Hematopoietic multipotent progenitor cell treated with erythropoietin and hydrocortisone succinate and interleukin-3 and kit ligand, for 8 days (in vitro differentiated cells): Measurements from ENCODE around the gene SYNE3.

Source experiments
- DNase-seq: peaks from one replicate; pipeline ENCODE4 v3.0.0-alpha.2; 2015

Gene SYNE3

DNA sequence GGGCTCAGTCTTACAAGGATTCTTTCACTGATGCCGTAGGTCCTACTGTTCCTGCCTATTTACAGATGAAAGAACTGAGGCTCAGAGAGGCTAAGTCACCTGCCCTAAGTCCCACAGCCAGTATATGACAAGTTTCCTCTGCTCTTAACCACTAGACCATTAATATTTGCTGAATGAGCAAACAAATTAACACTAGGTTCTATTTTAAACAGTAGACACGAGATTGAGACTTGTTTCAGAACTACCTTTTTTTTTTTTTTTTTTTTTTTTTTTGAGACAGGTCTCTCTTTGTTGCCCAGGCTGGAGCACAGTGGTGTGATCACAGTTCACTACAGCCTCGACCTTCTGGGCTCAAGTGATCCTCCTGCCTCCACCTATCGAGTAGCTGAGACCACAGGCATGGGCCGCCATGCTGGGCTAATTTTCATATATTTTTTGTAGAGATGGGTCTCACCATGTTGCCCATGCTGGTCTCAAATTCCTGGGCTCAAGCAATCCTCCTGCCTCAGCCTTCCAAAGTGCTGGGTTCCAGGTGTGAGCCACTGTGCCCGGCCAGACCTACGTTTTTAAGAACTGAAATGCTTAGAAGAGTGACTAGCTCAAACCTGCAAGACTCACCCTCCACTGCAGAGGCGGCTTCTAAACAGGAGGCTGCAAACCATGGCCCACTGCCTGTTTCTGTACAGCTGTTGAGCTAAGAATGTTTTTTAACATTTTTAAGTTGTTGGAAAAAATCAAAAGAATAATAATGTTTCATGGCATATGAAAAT is 12.9 kb downstream of the SYNE3 start:
- DNase-seq, result no peak

DNA sequence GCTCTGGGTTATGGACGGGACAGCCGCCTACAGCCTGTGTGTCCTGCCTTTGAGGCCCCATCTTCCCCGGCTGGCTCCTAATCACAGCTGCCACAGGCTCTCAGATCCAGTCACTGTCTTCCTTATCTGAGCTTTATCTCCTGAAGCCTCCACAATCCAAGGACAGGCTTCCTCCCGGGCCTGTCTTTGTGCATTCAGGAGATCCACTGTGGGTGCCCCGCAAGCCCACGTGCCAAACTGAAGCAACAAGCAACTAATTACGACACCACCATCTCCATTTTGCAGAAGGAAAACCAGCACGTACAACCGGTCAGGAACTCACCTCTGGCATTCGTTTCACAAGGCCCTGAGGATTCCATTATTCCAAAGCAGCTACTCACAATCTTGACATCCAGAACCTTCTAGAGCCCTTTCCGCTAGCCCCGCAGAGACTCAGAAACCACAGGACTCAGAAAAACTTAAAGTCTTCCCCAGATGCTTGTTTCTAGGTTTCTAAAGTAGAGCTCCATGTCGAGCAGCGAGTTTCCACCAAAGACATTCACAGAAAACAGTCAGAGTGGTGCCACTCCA is 14.0 kb downstream of the SYNE3 start:
- no peak for DNase-seq

DNA sequence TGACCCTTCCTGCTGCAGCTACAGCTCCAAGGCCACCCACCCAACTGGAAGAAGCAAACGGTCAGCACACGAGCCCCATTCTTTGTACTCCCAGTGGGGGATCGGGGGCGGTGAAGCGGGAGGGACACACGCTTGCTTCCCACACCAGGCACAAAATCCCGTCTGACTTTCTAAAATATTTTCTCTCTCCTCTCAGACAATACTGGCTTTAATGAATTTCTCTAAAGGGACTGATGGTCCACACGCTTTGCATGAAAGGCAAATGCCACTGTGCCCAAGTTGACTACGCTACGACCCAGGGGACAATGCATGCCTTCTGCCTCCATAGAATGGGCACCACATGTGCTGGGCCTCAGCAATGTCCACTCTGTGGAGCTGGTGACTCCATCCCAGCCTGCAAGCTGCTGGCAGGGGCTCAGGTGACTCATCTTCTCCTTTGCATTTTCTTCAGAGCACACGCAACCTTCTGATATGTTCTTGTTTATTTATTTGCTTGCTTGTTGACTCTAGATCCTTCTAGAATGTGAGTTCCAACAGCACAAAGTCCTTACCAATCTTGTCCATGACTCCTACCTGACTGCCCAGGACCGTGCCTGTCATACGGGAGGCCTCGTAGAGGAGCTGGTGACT is 15.6 kb downstream of the SYNE3 start:
- DNase-seq, result no peak

DNA sequence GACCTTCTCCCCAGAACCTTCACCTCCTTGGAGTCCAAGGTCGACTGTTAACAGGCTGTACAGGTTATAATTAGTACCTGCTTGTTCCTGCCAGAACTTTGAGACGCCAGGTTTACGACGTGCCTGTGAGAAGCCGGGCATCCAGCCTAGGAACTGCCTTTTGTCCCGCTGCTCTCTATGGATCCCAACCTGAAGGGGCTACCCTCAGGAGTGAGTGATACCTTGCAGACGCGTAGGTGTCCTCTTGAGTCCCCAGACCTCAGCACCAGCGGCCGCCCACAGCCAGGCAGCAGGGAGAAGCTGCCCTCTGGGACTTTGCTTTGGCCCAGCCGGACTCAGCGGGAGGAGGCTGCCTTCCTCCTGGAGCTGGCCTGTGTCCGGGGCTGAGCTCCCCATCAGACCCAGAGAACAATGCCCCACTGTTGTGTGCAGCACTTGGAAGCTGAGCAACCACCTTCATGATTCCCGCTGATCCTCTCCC is 16.2 kb downstream of the SYNE3 start:
- no peak for DNase-seq

DNA sequence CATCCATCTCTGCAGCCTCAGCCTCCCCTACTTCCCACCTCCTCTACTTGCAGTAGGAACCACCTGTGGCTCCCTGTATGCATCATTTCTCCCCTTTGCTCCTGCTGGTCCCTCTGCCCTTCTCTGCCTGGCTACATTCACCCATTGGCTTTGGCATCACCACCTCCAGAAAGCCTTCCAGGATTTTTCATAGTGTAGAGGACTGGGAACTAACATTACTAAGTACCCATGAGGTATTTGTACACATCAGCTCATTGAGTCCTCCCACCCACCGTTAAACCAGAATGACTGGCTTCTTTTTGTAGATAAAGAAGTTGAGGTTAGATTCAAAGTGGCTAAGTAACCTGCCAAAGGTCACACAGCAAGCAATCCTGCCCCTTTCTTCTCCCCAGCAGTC is 17.1 kb downstream of the SYNE3 start:
- DNase-seq, result peak; percentile 64

DNA sequence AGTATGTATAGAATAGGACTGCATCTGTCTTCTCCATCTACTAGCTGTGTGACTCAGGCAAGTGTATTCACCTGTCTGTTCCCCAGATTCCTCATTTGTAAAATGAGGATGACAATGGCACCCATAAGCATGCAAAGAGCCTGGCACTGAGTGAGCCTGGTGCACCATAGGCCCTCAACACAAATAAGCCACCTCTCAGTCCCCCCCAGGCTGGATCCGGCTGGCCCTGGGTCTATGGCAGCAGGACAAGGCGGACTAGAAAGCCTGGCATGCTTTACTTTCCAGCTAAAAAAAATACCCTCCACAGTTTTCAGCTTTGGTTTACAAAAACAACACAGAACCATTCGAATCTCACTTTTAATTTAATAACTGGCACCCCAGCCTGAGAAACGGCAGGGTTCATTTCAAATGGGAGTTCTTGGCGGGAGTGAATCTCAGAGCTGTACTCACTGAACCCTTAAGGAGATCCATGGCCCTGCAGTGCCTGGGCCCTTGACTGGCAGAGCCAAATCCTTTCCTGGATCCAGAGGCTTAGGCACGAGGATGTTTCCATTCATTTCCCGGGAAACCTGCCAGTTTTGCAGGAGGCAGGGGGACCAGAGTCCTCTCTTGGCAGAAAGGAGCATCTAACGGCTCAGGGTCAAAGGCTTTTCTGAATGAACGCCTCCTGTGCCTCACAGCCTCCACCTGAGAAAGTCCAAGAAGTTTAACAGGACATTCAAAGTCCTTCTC is 17.7 kb downstream of the SYNE3 start:
- DNase-seq, result no peak

DNA sequence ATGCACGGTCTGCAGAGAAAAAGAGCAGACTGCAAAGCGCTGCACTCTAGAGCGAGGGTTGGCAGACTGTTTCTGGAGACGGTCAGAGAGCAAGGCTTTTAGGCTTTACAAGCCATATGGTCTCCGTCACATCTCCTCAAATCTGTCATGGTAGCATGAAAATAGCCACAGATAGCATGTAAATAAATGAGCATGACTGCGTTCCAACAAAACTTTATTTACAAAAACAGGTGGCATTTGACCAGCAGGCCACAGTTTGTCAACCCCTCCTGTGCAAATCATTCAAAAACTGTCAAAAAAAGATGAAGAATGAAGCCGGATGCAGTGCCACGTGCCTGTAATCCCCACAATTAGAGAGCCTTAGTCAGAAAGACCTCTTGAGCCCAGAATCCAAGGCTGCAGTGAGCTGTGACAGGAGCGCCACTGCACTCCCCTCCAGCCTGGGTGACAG is 18.9 kb downstream of the SYNE3 start:
- DNase-seq, result no peak

DNA sequence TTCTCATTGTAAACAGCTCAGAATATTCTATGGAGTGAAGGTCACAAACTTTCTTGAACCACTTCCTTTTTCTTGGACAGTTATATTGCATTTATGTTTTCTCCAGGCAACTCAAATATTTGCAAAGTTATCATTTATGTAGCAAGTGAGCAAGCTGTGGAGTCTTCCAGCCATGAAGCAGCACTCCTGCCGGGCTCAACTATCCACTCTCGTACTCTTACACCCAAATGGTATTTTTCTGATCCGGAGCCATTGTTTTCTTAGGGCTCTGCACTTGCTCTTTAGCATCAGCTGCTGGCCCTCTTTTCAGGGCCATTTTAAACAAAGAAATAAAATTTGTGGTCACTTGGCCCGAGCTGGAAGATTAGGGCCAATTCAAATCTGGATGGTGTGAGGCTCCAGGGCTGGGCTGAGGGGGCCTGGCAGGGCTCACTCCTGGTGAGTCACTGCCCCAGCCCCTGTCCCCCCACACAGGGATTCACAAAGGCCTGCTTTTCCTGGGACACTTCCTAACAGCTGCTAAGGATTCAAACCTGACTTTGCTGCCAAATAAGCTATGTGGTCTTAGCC is 19.7 kb downstream of the SYNE3 start:
- no peak for DNase-seq

DNA sequence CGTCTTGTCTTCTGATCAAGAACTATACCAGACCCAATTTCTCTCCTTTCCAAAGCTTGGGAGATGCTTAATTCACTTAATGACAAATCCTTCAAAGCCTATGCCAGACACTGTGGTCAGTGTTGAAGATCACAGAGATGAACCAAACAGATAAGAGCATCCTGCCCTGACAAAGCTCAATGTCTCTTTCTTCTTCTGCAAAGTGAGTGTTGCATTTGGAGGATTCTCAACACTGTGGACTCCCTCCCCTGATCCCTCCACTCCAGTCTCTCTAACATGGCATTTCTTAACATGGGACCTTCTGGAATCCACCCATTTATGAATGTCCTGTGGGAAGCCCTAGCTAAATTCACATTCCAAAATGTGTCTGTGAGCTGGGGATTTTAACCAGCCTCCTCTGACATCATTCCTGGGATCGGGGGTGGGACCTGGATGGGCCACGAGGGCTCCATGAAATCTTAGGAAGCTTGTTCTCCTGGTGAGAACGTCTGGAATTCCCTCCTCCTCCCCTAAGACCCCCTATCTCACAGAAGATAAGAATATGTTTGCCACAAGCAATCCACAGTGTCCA is 20.3 kb downstream of the SYNE3 start:
- DNase-seq, result no peak

DNA sequence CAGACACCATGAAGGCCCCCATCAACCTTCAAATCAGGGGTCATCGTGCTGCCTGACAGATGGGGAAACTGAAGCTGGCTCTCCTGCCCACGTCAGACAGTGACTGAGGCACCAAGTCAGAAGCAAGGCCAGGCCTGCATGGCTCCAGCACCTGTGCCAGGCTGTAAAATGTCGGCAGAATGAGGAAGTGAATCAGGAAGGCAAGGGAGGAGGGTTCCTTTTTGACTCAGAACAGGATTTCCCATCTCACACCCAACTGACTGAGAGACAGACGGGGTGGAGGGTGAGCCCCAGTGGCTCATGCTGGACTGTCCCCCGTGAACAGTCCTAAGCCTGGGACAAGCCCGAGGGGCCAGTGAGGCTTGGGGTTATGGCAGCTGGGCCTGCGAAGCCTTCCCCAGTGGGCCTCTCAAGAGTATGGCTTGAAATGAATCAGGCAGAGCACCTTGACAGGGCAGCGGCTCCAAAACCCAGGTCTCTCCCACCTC is 20.9 kb downstream of the SYNE3 start:
- no peak for DNase-seq

DNA sequence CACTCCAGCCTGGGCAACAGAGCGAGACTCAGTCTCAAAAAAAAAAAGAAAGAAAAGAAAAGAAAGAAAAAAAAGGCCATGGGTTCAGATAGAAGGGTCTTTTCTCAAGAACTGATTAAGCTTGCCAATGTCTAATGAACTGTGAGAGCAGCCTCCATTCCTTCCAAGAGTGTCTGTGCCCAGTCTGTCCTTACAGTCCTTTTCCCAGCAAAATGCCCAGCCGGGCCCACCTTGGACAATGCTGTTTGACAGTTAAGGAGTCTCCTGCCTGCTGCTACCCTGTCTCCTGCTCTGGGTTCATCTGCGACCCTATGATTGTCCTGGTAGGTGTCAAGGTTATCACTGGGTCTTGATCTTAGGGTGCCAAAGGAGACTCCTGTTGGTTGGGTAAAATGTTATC is 21.4 kb downstream of the SYNE3 start:
- DNase-seq, result no peak

DNA sequence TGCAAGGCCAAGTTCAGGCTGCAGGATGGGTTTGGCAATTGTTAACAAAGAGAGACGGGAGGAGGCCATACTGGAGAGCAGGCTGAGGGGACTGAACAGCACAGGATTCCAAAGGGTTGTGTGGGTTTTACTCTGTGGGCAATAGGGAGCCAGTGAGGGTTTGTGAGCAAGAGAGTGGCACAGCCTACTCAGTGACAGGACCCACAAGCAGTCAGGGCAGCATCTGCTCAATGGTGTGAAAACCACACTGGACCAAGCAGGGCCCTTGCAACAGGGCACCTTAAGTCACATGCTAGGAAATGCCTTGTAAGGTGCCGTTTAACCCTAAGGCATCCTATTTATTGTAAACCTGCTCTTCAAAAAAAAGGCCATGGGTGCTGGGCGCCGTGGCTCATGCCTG is 22.0 kb downstream of the SYNE3 start:
- DNase-seq, result no peak

DNA sequence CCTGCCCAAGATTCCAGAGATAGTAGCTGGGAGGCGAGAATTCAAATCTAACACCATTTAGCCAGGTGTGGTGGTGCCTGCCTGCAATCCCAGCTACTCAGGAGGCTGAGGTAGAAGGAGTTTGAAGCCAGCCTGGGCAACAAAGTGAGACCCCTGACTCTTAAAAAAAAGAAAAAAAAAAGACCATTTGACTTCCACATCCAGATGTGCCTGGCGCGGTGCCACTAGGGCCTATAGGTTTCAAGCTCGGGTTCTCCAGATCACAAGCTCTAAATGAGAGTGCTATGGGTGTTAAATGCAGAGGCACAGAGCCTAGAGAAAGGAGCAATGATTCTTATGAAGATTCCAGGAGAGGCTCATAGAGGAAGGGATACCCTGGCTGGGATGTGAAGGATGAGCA is 22.5 kb downstream of the SYNE3 start:
- no peak for DNase-seq

DNA sequence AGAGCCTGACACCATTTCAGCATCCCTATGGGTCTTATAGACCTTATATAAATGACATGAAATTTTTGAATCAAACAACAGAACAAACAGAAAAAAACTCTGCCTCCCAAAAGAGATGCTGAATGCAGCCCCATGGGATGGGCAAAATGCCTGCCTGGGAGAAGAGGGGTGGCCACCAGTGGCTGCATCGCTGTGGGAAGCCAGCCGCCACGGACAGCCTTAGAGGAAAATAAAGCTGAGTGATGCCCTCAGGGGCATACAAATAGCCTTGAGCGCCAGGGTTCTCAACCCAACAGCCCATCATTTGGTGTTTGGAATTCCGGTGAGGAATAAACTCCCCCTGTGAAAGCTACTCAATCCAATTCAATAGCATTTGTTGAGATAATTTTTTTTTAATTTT is 22.9 kb downstream of the SYNE3 start:
- DNase-seq, result no peak

DNA sequence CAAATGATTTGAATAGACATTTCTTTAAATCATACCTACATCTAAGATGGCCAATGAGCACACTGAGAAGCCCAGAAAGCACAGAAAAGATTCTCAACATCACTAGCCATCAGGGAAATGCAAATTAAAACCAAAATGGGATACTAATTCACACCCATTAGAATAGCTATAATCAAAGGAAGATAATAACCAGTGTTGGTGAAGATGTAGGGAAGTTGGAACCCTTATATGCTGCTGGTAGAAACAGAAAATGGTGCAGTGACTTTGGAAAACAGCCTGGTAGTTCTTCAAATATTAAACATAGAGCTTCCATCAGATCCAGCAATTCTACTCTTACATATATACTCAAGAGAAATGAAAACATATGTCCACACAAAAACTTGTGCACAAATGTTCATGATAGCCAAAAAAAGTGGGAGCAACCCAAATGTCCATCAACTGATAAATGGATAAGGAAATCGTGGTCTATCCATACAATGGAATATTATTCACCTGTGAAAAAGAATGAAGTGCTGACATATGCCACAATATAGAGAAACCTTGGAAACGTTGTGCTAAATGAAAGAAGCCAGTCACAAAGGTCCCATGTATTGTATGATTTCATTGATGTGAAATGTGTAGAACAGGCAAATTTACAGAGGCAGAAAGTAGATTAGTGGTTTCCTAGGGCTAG is 24.4 kb downstream of the SYNE3 start:
- no peak for DNase-seq

DNA sequence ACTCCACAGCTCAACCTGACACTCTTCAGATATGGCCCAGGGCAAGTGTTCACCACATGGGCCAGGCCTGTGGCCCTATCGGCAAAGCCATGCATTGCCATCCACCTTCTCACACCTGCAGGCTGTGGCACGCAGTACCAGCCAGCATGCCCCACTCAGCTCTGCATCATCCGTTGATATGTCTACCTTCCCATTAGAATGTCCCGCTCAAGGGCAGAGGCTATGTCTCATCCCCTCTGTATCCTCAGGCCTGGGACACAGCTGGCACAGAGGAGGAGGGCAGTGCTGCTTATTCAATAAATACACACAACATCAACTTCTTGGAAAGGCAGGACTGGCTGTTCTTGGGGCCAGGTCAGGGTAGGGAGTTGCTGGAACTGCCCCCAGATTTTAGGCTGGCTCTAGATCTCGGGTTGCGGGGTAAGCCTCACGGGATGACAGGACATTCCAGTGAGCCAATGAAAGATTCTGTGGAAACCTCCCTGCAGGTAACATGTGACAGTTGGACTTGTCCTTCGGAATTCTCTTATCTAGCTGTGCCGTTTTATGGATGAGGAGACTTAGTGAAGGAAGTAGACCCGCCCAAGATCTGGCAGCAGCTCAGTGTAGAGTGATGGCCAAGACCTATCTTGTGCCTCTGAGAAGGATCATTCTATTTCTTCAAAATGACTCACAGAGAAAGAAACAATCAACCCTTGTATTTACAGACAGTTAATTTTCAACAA is 25.6 kb downstream of the SYNE3 start:
- DNase-seq, result peak; percentile 32

DNA sequence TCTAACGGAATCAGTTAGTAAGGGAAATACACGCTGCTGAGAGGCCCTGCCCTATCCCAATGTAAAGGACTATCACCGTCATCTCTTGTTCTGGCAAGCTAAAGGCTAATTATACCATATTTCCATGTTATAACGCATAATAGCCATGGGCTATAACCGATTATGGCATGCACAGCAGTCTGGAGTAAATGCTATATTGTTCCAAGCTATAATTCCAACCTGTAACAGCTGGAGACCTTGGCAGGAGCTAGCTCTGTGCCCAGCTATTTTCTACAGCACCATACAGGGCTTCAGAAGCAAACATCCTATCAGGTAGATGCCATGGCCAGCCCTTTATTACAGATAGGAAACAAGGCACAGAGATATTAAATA is 26.3 kb downstream of the SYNE3 start:
- no peak for DNase-seq

DNA sequence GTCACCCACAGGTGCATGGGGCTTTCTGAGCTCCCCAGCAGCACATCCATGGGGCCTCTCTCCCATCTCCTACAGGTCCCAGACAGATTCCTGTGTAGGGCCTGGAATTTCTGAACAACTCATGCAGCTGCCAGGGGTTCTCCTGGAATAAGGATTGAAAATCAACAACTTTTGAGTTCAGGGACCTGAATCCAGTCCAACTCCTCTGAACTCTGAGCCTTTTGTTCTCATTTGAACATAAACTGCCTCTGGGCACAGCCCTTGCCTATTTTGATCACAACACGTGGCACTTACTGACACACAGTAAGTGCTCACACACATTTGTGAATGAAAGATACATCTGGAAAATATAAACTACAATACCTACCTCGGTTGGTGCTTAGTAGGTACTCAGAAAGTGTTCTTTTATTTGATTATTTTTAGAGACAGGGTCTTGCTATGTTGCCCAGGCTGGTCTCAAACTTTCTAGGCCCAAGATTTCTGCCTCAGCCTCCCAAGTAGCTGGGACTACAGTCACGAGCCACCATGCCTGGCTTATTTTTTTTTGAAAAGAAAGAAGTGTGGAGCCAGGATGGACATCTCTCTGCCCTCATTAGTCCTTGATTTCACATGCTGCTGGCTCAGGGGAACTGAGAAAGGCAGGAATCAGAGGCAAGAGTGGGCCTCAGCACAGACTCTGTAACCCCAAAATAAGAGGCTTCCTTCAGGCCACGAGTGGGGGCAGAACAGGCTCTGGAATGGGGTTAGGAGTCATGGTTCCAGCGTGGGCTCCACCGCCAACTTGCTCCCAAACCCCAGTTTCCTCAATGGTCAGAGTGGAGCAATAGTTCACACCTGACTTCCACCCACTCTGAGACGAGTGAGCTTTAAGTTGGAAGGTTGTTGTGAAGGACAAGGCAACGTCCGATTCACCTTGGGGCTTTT is 27.0 kb downstream of the SYNE3 start:
- DNase-seq, result no peak

DNA sequence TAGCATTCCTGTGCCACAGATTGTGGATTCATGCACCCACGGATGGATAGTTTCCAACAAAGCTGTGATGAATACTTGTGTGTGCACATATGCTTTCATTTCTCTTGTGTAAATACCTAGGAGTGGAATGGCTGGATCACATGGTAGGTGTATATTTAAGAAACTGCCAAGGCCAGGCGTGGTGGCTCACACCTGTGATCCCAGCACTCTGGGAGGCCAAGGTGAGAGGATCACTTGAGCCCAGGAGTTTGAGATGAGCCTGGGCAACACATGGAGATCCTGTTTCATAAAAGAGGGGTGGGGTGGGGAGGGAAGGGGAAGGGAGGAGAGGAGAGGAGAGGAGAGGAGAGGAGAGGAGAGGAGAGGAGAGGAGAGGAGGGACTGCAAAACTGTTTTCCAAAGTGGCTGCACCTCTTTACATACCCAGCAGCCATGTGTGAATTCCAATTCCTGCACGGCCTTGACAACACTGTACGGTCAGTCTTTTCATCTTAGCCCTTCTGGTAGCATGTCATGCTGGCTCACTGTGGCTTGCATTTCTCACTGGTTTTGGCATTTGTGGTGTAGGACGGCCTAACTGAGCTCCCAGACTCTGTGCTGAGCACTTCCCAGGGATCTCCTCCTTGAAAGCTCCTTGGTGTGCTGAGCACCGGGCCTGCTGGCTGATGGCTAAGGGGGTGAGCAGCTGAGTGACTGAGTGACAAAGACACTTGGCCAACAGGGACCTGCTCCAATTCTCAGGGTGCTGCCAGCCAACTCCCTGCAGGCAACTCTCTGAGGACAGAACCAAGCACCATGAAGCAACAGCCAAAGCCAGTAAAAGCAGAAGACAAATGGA is 27.9 kb downstream of the SYNE3 start:
- no peak for DNase-seq
